Activated CD4-positive, alpha-beta T cell treated with anti-CD3 and anti-CD28 coated beads, Interleukin-2, amount 10 ng/mL, durations not matched to agents 7 days and 5 days (primary cell): ENCODE data around the gene KCNA5. TPM values are rescaled to one million over a fixed set of nuclear protein-coding genes. Genes with fewer than 3 reads are reported as not detected.

Source experiments
- CTCF ChIA-PET: fragments of 350-600 bp; sonication (Branson Sonifier 250); formaldehyde crosslinking; loops from one replicate; lab custom pipeline; 2021; ENCODE audit warnings: antibody characterized with exemption; lab: Charles Lee
- POLR2A ChIA-PET: fragments of 350-600 bp; sonication (Branson Sonifier 250); formaldehyde crosslinking; loops from one replicate; lab custom pipeline; 2021; ENCODE audit warnings: antibody characterized with exemption; lab: Charles Lee
- DNase-seq: peaks from one replicate; pipeline ENCODE4 v3.0.0-alpha.2; 2020
- H3K27ac Mint-ChIP-seq: one replicate; pipeline ENCODE4 v1.8.0; 2021; ENCODE audit warnings: mild to moderate bottlenecking, moderate library complexity, mixed read lengths
- H3K27me3 Mint-ChIP-seq: one replicate; pipeline ENCODE4 v1.8.0; 2021; ENCODE audit warnings: mixed read lengths
- H3K36me3 Mint-ChIP-seq: one replicate; pipeline ENCODE4 v1.8.0; 2021; ENCODE audit warnings: low read depth, mixed read lengths
- H3K4me1 Mint-ChIP-seq: one replicate; pipeline ENCODE4 v1.8.0; 2021; ENCODE audit warnings: mixed read lengths
- H3K4me3 Mint-ChIP-seq: one replicate; pipeline ENCODE4 v1.8.0; 2021; ENCODE audit warnings: mild to moderate bottlenecking, moderate library complexity, mixed read lengths
- H3K9me3 Mint-ChIP-seq: one replicate; pipeline ENCODE4 v1.8.0; 2021; ENCODE audit warnings: mixed read lengths
- total RNA-seq, 2 experiments: library from RNA; stranded (reverse); gene quantifications; one replicate each; pipeline ENCODE4 v1.2.3, GENCODE V29; 2021

The KCNA5 gene
- total RNA-seq, 2 experiments from 2014 or later = not detected

- CTCF ChIA-PET = no interaction called here
- Mint-ChIP-seq H3K36me3 (no peaks in the 10 kb centered on the region), H3K4me1 (no peaks in the 10 kb centered on the region), H3K9me3 (no peaks in the 10 kb centered on the region), H3K27me3 (peaks cover 8% of the 10 kb centered on the region), H3K4me3 (no peak overlapping the region), H3K27ac (no peak overlapping the region)
- POLR2A ChIA-PET = no interaction called here
- no peak for DNase-seq
Observed at GRCh38 chr12:5015711-5016492, 27.8 kb upstream of the KCNA5 start.

- ChIA-PET POLR2A (no interaction called here), CTCF (no interaction called here)
- no peak for DNase-seq
- H3K27ac Mint-ChIP-seq = no peak overlapping the region
- peaks cover 9% of the 10 kb centered on the region for H3K27me3 Mint-ChIP-seq
- H3K4me1 Mint-ChIP-seq = no peaks in the 10 kb centered on the region
- H3K9me3 Mint-ChIP-seq = no peaks in the 10 kb centered on the region
- no peaks in the 10 kb centered on the region for H3K36me3 Mint-ChIP-seq
- H3K4me3 Mint-ChIP-seq = no peak overlapping the region
Observed at GRCh38 chr12:5016526-5016925, 27.2 kb upstream of the KCNA5 start.

GRCh38 chr12:5017638-5018348, 25.9 kb upstream of the KCNA5 start:
- H3K4me1 Mint-ChIP-seq = no peaks in the 10 kb centered on the region
- no peak for DNase-seq

GRCh38 chr12:5018677-5019076, 25.0 kb upstream of the KCNA5 start:
- ChIA-PET CTCF (no interaction called here), POLR2A (no interaction called here)
- Mint-ChIP-seq H3K27ac (no peak overlapping the region), H3K36me3 (no peaks in the 10 kb centered on the region), H3K9me3 (no peaks in the 10 kb centered on the region), H3K4me3 (no peak overlapping the region), H3K27me3 (peaks cover 3% of the 10 kb centered on the region), H3K4me1 (no peaks in the 10 kb centered on the region)
- DNase-seq = no peak

More at GRCh38 chr12:5017638-5018348, 25.9 kb upstream of the KCNA5 start:
- peaks cover 8% of the 10 kb centered on the region for H3K27me3 Mint-ChIP-seq
- POLR2A ChIA-PET = no interaction called here
- no peaks in the 10 kb centered on the region for H3K36me3 Mint-ChIP-seq
- H3K27ac Mint-ChIP-seq = no peak overlapping the region
- H3K9me3 Mint-ChIP-seq = no peaks in the 10 kb centered on the region
- no peak overlapping the region for H3K4me3 Mint-ChIP-seq
- CTCF ChIA-PET = no interaction called here

- H3K27me3 Mint-ChIP-seq = peaks cover 2% of the 10 kb centered on the region
- no peaks in the 10 kb centered on the region for H3K9me3 Mint-ChIP-seq
- H3K27ac Mint-ChIP-seq = no peak overlapping the region
- H3K4me1 Mint-ChIP-seq = no peaks in the 10 kb centered on the region
- CTCF ChIA-PET = interaction anchor here (0.6 to 1.8 kb wide), 2 partner anchors 10 to 62 kb away, joined by 6 to 7 read pairs; no protein-coding TSS in a partner anchor
- DNase-seq = no peak
- H3K36me3 Mint-ChIP-seq = no peaks in the 10 kb centered on the region
- POLR2A ChIA-PET = no interaction called here
- no peak overlapping the region for H3K4me3 Mint-ChIP-seq
Observed at GRCh38 chr12:5022025-5022424, 21.7 kb upstream of the KCNA5 start.

- ChIA-PET POLR2A (no interaction called here), CTCF (interaction anchor here (0.6 to 1.8 kb wide), 3 partner anchors 11 to 62 kb away, joined by 3 to 7 read pairs (median 6); no protein-coding TSS in a partner anchor)
- no peaks in the 10 kb centered on the region for H3K4me1 Mint-ChIP-seq
- peaks cover 6% of the 10 kb centered on the region for H3K27me3 Mint-ChIP-seq
- no peak overlapping the region for H3K27ac Mint-ChIP-seq
- DNase-seq = peak; percentile 33
- H3K9me3 Mint-ChIP-seq = no peaks in the 10 kb centered on the region
- no peak overlapping the region for H3K4me3 Mint-ChIP-seq
- no peaks in the 10 kb centered on the region for H3K36me3 Mint-ChIP-seq
Observed at GRCh38 chr12:5022465-5023061, 21.1 kb upstream of the KCNA5 start.

- Mint-ChIP-seq H3K27me3 (peaks cover 11% of the 10 kb centered on the region), H3K4me3 (no peak overlapping the region), H3K27ac (no peak overlapping the region), H3K4me1 (no peaks in the 10 kb centered on the region), H3K36me3 (no peaks in the 10 kb centered on the region), H3K9me3 (no peaks in the 10 kb centered on the region)
- no peak for DNase-seq
- POLR2A ChIA-PET = no interaction called here
- CTCF ChIA-PET = interaction anchor here (1.0 kb wide), 1 partner anchor 16 kb away, joined by 3 read pairs; no protein-coding TSS in a partner anchor
Observed at GRCh38 chr12:5023842-5024241, 19.8 kb upstream of the KCNA5 start.

- Mint-ChIP-seq H3K27ac (no peak overlapping the region), H3K9me3 (no peaks in the 10 kb centered on the region), H3K36me3 (no peaks in the 10 kb centered on the region), H3K4me1 (no peaks in the 10 kb centered on the region), H3K4me3 (no peak overlapping the region), H3K27me3 (peaks cover 10% of the 10 kb centered on the region)
- CTCF ChIA-PET = no interaction called here
- POLR2A ChIA-PET = no interaction called here
- no peak for DNase-seq
Observed at GRCh38 chr12:5026342-5026938, 17.2 kb upstream of the KCNA5 start.

- Mint-ChIP-seq H3K4me1 (no peaks in the 10 kb centered on the region), H3K9me3 (no peaks in the 10 kb centered on the region), H3K36me3 (no peaks in the 10 kb centered on the region), H3K4me3 (no peak overlapping the region), H3K27me3 (peaks cover 9% of the 10 kb centered on the region), H3K27ac (no peak overlapping the region)
- ChIA-PET CTCF (no interaction called here), POLR2A (no interaction called here)
- no peak for DNase-seq
Observed at GRCh38 chr12:5027046-5027821, 16.4 kb upstream of the KCNA5 start.

- Mint-ChIP-seq H3K27me3 (peaks cover 9% of the 10 kb centered on the region), H3K36me3 (no peaks in the 10 kb centered on the region), H3K4me3 (no peak overlapping the region), H3K9me3 (no peaks in the 10 kb centered on the region), H3K4me1 (peaks cover 4% of the 10 kb centered on the region), H3K27ac (no peak overlapping the region)
- CTCF ChIA-PET = interaction anchor here (0.9 kb wide), 1 partner anchor 163 kb away, joined by 3 read pairs; no protein-coding TSS in a partner anchor
- no peak for DNase-seq
- POLR2A ChIA-PET = no interaction called here
Observed at GRCh38 chr12:5030066-5030465, 13.6 kb upstream of the KCNA5 start.

- CTCF ChIA-PET = interaction anchor here (0.9 kb wide), 1 partner anchor 164 kb away, joined by 3 read pairs; no protein-coding TSS in a partner anchor
Observed at GRCh38 chr12:5031242-5031641, 12.4 kb upstream of the KCNA5 start.

GRCh38 chr12:5031958-5032357, 11.7 kb upstream of the KCNA5 start:
- Mint-ChIP-seq H3K9me3 (no peaks in the 10 kb centered on the region), H3K4me3 (no peak overlapping the region), H3K27me3 (peaks cover 9% of the 10 kb centered on the region), H3K27ac (no peak overlapping the region), H3K36me3 (no peaks in the 10 kb centered on the region), H3K4me1 (peaks cover 4% of the 10 kb centered on the region)
- DNase-seq = no peak
- POLR2A ChIA-PET = interaction anchor here (0.6 kb wide), 1 partner anchor 84 kb away, joined by 3 read pairs; no protein-coding TSS in a partner anchor
- CTCF ChIA-PET = no interaction called here

More at GRCh38 chr12:5031242-5031641, 12.4 kb upstream of the KCNA5 start:
- peaks cover 4% of the 10 kb centered on the region for H3K4me1 Mint-ChIP-seq
- H3K9me3 Mint-ChIP-seq = no peaks in the 10 kb centered on the region
- H3K27me3 Mint-ChIP-seq = peaks cover 9% of the 10 kb centered on the region
- POLR2A ChIA-PET = no interaction called here
- no peak for DNase-seq
- H3K36me3 Mint-ChIP-seq = no peaks in the 10 kb centered on the region
- no peak overlapping the region for H3K27ac Mint-ChIP-seq
- no peak overlapping the region for H3K4me3 Mint-ChIP-seq
